ENCODE data around the gene CFAP61. TPM values are rescaled to one million over a fixed set of nuclear protein-coding genes. Genes with fewer than 3 reads are reported as not detected.
A peak's percentile ranks its signal among the peaks of the same experiment; 100 is the strongest.

Gene CFAP61
- total and polyA plus RNA-seq, 8 donors, result 0.15 to 0.53 (median 0.33) TPM

DNA sequence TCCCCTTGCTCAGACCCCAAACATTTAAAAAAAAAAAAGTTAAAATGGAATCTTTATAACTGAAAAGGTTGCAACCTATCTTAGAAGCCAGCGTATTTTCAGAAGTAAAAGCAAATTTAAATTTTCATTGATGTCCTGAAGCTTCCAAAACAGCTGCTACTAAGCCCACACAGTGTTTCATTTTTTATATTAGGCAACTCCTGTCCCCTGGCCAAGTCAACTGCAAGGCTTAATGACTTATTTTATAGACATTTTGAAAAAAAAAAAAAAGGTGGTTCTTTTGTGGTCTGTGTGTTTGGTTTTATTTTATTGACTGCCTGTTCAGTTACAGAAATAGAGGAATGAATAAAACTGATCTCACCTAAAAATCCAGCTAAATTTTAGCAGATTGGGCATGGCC, 13.0 kb downstream of the CFAP61 start:
- WGBS, 2 donors, result 73 to 90% methylated on average over 1 of the region's 1 CpG
- intact Hi-C loops (cut with DNase I), result no loop called here
- Histone ChIP-seq H3K9me3 (no peaks in the 10 kb centered on the region), H3K27me3 (no peaks in the 10 kb centered on the region), H3K4me1 (no peaks in the 10 kb centered on the region), H3K4me3 (no peak overlapping the region), H3K27ac (no peak overlapping the region), H3K36me3 (no peaks in the 10 kb centered on the region)
- ATAC-seq, result no peak
- FAIRE-seq, result no peak
- DNase-seq, result no peak
- TF ChIP-seq CTCF (IDR thresholded peaks at IDR 0.05), result no peak

DNA sequence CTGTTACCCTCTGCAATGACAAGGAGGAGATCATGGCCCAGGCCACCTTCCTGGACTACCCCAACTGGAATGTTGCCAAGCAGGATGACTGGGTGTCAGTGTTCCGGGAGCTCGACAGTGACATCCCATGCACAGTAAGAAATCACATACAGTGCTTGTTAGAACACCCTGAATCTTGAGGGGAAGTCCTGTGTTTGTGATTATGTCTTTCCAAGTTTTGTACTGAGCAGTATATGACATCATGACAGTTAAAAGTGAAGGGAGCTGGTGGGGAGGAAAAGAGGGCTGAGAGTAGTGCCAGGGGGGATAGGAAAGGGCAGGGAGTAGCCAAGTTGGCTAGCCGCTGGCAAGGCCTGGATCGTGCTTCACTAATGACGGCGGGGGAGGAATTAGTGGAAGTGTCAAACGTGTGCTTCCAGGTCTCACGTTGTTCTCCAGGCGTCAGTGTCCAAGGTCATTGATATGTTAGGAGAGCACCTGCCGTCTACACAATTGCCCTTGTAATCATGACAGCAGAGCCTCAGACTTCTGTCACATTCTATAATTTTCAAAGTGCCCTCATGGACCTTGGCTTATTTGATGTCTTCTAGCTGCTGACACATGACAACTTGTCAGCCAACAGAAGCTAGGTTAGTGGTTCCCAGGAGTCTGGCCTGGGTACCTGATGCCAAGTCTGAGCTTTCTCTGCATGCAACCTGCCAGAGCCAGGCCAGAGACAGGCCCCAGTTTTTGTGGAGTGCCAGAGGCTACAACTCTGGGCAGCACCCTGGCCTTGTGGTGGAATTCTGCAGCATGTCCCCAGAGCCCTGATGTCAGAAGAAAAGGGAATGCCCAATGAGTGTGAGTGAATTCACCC, 18.8 kb downstream of the CFAP61 start:
- intact Hi-C loops (cut with DNase I), result no loop called here
- peak in 1 of 6 donors; percentile 29 for DNase-seq
- no peaks in the 10 kb centered on the region for H3K9me3 ChIP-seq
- H3K27ac ChIP-seq, result no peak overlapping the region
- peak in 1 of 4 donors; percentile 31 for ATAC-seq
- 38 to 40% methylated on average over 10 of the region's 10 CpGs for WGBS, 2 donors
- no peak overlapping the region for H3K4me3 ChIP-seq
- no peak for FAIRE-seq
- no peaks in the 10 kb centered on the region for H3K27me3 ChIP-seq
- no peak for TF ChIP-seq CTCF (IDR thresholded peaks at IDR 0.05)
- no peaks in the 10 kb centered on the region for H3K4me1 ChIP-seq
- H3K36me3 ChIP-seq, result no peaks in the 10 kb centered on the region

DNA sequence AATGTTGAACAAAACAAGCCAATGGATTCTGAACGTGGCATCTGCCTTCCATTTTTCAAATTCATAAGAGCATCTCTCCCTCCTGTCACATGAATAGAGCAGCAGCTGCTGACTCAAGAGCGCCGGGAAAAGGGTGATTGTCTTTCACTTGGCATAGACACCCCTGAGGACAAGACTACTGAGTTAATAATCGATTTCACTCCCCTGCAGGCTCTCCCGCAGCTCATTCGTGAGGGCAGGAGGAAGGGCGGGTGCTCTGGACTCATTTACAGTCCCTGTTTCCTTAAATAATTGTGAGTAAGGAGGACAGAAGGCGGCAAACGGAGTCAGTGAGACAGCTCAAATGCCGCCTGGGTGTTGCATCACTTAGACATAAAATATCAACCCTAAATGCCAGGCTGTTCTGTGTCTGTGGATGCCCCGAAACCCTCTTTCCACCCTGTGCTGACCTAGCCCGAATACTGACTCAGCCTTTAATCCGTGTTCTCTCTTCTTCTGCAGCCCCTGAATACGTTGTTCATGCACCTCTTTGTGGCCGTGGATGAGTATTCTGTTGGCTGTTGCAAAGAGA, 21.6 kb downstream of the CFAP61 start:
- H3K36me3 ChIP-seq, result no peaks in the 10 kb centered on the region
- ATAC-seq (peak in 2 of 4 donors; percentile 44 to 45), FAIRE-seq (no peak), DNase-seq (no peak)
- intact Hi-C loops (cut with DNase I), result no loop called here
- H3K27ac ChIP-seq, result no peak overlapping the region
- no peak overlapping the region for H3K4me3 ChIP-seq
- H3K27me3 ChIP-seq, result no peaks in the 10 kb centered on the region
- 48 to 59% methylated on average over 15 of the region's 15 CpGs for WGBS, 2 donors
- H3K9me3 ChIP-seq, result no peaks in the 10 kb centered on the region
- H3K4me1 ChIP-seq, result no peaks in the 10 kb centered on the region
- no peak for TF ChIP-seq CTCF (IDR thresholded peaks at IDR 0.05)

GRCh38 chr20:20075032-20075431, 22.7 kb downstream of the CFAP61 start:
- WGBS, 2 donors, result 68 to 84% methylated on average over 4 of the region's 4 CpGs
- TF ChIP-seq CTCF (IDR thresholded peaks at IDR 0.05), result no peak
- Histone ChIP-seq H3K4me3 (no peak overlapping the region), H3K36me3 (no peaks in the 10 kb centered on the region), H3K4me1 (no peaks in the 10 kb centered on the region), H3K27me3 (no peaks in the 10 kb centered on the region), H3K9me3 (no peaks in the 10 kb centered on the region), H3K27ac (no peak overlapping the region)
- no peak for FAIRE-seq
- no peak for DNase-seq
- ATAC-seq, result no peak
- intact Hi-C loops (cut with DNase I), result no loop called here

Data from pancreas (tissue), 10 donors.